ENCODE results near the gene AK5. TPM values are rescaled to one million over a fixed set of nuclear protein-coding genes. Genes with fewer than 3 reads are reported as not detected.

Gene AK5
- polyA plus RNA-seq, 3 donors, result 3.7 to 4.0 (median 4.0) TPM

GRCh38 chr1:77467021-77467595 lies 185.3 kb downstream of the AK5 start:
- no peak for DNase-seq (ENCODE audit: extremely low read depth in 1 of 11, low read depth in 9 of 11, low spot score in 4 of 11)

GRCh38 chr1:77467741-77468140 lies 185.9 kb downstream of the AK5 start:
- no peak for DNase-seq (ENCODE audit: extremely low read depth in 1 of 11, low read depth in 9 of 11, low spot score in 4 of 11)

DNA sequence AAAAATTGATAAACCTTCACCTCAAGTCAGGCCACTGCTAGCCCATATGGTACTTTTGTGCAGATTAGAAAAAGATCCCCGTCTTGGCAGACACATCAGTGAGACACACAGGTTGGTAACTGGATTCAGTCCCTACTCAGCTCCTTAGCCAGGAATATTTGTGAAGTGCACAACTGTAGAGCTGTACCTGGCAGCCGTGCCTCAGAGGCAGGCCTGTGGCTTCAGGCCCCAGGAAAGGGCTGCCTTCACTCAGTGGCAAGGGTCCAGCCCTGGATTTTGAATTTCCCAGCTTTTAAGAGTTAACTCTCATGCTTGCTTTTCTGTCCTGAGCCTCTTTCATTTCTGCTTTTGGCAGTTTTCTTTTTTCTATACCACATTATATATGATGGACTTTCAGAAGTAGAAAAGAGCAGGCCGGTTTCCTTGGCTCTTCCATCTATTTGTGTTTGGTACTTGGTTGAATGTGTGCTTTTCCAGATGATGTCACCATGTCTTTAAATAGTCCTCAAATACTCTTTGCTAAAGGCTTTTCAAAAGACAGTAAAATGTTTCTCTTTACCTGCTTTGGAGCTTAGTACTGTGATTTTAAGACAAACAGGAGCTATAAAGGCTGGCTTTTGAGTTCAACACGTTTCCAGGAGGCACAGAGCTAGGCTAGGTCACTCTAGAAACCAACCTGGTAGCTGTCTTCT lies 186.6 kb downstream of the AK5 start:
- DNase-seq (ENCODE audit: extremely low read depth in 1 of 11, low read depth in 9 of 11, low spot score in 4 of 11), result no peak

GRCh38 chr1:77468949-77469710 lies 187.3 kb downstream of the AK5 start:
- no peak for DNase-seq (ENCODE audit: extremely low read depth in 1 of 11, low read depth in 9 of 11, low spot score in 4 of 11)

GRCh38 chr1:77471691-77472090 lies 189.9 kb downstream of the AK5 start:
- DNase-seq (ENCODE audit: extremely low read depth in 1 of 11, low read depth in 9 of 11, low spot score in 4 of 11), result no peak

DNA sequence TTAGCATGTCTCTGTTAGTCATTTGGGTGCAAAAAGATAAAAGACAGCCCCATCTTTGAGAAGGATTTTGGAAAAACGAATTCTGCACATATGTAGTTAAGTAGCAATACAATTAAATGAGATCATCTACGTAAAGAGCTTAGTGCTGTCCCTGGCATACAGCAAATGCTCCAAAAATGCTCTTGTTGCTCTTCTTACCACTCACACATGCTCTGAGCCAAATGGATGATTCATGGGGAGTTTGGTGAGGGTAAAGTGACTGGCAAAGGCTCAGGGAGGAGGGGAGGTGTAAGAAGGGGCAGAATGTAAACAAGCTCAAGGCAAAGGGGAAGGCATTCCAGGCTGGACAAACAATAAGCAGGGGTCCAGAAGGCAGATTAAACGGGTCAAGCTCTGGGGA lies 191.9 kb downstream of the AK5 start:
- DNase-seq (ENCODE audit: extremely low read depth in 1 of 11, low read depth in 9 of 11, low spot score in 4 of 11), result no peak

GRCh38 chr1:77475641-77476040 lies 193.8 kb downstream of the AK5 start:
- DNase-seq (ENCODE audit: extremely low read depth in 1 of 11, low read depth in 9 of 11, low spot score in 4 of 11), result no peak

- DNase-seq (ENCODE audit: extremely low read depth in 1 of 11, low read depth in 9 of 11, low spot score in 4 of 11), result no peak
Observed at GRCh38 chr1:77476475-77476874, 194.7 kb downstream of the AK5 start.

- DNase-seq (ENCODE audit: extremely low read depth in 1 of 11, low read depth in 9 of 11, low spot score in 4 of 11), result no peak
Observed at GRCh38 chr1:77484334-77484733, 202.5 kb downstream of the AK5 start.

DNA sequence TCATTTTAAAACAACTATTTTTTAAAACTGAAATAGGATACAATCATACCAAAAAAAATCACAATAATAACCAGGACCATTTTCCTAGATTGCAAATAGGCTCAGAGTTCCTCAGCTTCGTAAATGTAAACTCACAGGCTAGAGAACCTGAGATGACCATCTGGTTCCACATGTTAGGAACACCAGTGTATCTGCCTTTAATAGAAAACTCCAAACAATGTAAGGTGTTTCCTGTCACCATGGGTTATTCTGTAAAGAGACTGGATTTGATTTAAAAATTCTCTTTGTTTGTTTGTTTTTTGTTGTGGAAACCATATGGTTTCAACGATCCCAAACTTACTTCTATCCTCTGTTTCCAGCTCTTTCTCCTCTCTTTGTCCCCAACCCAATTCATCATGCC lies 203.1 kb downstream of the AK5 start:
- DNase-seq (ENCODE audit: extremely low read depth in 1 of 11, low read depth in 9 of 11, low spot score in 4 of 11), result no peak

GRCh38 chr1:77487631-77488030 lies 205.8 kb downstream of the AK5 start:
- DNase-seq (ENCODE audit: extremely low read depth in 1 of 11, low read depth in 9 of 11, low spot score in 4 of 11), result no peak

DNA sequence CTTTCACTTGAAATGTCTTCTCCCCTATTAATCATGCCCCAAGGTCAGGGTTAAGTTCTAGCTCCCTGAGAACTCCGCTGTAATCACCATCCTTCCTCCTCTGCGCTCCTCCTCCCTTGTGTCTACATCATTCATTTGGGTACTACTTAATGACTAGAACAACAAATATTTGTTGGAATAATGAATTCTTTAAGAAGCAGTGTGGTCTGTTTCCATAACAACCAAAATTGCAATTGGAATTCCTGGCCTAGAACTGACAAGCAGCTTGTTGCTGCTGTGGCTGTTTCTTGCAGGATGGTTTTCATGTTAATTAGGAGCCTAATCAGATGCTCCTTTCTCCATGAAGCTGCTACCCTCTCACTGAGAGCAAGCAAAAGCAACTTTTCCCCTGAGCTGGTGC lies 208.1 kb downstream of the AK5 start:
- peak in 7 of 11 donors; percentile 8 to 41 (median 13) for DNase-seq (ENCODE audit: extremely low read depth in 1 of 11, low read depth in 9 of 11, low spot score in 4 of 11)

- DNase-seq (ENCODE audit: extremely low read depth in 1 of 11, low read depth in 9 of 11, low spot score in 4 of 11), result no peak
Observed at GRCh38 chr1:77494026-77494425, 212.2 kb downstream of the AK5 start.

DNA sequence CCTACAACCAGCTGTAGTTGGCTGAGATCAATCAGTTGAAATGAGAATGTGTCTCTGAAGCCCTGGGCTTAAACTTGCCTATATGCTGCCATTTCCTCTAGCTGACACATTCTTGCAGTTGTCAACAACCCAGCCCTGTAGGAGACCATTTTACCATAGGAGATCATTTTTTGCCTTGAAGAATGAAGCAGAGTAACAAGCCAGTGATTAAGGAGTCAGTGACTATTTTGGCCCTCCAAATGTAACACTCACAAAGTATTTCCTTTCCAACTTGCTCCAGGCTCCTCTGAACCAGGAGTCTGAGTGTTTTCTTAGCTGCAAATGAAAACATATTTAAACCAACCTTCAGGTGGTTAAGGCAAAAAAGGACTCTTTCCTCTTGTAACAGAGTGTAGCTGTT lies 217.1 kb downstream of the AK5 start:
- DNase-seq (ENCODE audit: extremely low read depth in 1 of 11, low read depth in 9 of 11, low spot score in 4 of 11), result no peak

GRCh38 chr1:77499466-77499865 lies 217.6 kb downstream of the AK5 start:
- DNase-seq (ENCODE audit: extremely low read depth in 1 of 11, low read depth in 9 of 11, low spot score in 4 of 11), result no peak

- no peak for DNase-seq (ENCODE audit: extremely low read depth in 1 of 11, low read depth in 9 of 11, low spot score in 4 of 11)
Observed at GRCh38 chr1:77504986-77505385, 223.2 kb downstream of the AK5 start.

- no peak for DNase-seq (ENCODE audit: extremely low read depth in 1 of 11, low read depth in 9 of 11, low spot score in 4 of 11)
Observed at GRCh38 chr1:77506771-77507170, 225.0 kb downstream of the AK5 start.

DNA sequence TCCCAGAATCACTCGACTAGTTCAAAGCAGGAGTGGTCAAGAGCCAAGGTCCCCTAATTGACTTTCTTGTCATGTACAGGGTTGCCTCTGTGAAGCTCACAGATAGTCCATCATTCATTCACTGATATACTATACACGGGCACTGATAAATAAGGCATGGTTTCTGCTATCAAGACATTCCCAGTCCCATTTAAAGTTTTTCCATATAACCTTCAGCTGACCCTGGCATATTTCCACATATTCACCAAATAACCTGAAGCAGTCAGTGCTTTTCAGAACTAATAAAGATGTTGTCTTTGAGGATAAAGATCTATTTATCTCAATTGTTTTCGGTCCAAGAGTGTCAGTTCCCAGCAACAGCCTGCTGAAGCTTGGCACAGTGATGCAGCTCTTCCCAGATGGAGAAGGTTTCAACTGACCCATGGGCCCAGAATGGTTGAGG lies 227.3 kb downstream of the AK5 start:
- DNase-seq (ENCODE audit: extremely low read depth in 1 of 11, low read depth in 9 of 11, low spot score in 4 of 11), result no peak

GRCh38 chr1:77509898-77510297 lies 228.1 kb downstream of the AK5 start:
- DNase-seq (ENCODE audit: extremely low read depth in 1 of 11, low read depth in 9 of 11, low spot score in 4 of 11), result no peak

DNA sequence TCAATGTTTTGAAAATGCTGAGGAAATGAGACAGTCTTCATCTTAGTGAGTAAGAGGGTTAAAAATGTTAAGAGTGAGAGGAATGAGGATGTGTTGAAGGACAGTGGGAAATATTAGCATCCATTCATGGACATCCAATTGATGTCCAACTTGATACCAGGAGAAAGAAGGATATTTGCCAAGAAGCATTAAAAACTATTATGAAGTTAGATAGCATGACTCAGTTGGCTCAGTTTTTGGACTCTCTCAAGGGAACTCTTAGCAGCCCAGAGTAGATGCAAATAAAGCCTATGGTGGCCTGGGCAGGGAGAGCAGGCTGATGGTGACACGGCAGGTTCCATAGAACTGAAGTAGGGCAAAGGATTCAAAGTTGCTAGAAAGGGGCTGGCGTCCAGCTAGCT lies 229.6 kb downstream of the AK5 start:
- no peak for DNase-seq (ENCODE audit: extremely low read depth in 1 of 11, low read depth in 9 of 11, low spot score in 4 of 11)

All from renal cortex interstitium (tissue), 11 donors.